Activated CD4-positive, alpha-beta T cell treated with anti-CD3 and anti-CD28 coated beads, Interleukin-2, amount 50 U/mL, for 4 hours (primary cell): ENCODE results near the gene CLDN15.
"Not testable (repeated sequence)": the region's sequence is repeated elsewhere in the genome, so short reads cannot be mapped to it uniquely, and the experiment has no call there.

Source experiments
- DNase-seq, 2 experiments: peaks; one replicate each; pipeline ENCODE4 v3.0.0-alpha.2; 2020

CLDN15 gene, protein sequence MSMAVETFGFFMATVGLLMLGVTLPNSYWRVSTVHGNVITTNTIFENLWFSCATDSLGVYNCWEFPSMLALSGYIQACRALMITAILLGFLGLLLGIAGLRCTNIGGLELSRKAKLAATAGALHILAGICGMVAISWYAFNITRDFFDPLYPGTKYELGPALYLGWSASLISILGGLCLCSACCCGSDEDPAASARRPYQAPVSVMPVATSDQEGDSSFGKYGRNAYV

DNA sequence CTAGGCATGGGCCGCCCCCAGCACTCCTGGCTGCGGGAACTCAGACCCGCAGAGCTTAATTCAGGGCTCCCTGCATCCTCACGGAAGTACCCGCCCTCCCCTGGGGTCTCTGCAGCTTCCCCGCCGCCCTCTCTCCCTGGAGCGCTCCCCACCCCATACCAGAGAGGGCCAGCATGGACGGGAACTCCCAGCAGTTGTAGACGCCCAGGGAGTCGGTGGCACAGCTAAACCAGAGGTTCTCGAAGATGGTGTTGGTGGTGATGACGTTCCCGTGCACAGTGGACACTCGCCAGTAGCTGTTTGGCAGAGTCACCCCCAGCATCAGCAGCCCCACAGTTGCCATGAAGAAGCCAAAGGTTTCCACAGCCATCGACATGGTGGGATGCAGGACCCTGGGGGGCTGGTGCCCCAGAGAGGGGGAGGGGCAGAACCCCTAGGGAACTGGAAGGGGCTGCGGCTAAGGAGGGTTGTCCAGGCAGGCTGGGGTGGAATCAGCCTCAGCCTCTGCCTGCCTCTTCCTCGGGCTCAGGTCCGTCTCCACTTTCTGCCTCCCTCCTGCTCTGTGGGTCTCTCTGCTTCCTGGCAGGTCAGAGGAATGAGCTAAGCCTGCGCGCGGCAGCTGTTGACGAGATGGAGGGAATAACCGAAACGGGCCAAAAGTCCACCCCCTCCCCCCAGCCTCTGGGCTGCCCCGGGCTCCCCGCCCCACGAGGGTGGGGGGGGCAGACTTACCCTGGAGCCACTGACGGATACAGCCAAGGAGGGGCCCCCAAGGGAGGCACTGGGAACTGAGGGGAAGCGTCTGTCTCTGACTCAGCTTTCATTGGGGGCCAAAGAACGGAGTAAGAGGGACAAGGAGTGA, at the start of gene CLDN15:
TSS of gene CLDN15 (minus strand) at position 597 of the 862 bp plus-strand sequence. CDS start at position 376, 221 bp downstream.
- no peak for DNase-seq

DNA sequence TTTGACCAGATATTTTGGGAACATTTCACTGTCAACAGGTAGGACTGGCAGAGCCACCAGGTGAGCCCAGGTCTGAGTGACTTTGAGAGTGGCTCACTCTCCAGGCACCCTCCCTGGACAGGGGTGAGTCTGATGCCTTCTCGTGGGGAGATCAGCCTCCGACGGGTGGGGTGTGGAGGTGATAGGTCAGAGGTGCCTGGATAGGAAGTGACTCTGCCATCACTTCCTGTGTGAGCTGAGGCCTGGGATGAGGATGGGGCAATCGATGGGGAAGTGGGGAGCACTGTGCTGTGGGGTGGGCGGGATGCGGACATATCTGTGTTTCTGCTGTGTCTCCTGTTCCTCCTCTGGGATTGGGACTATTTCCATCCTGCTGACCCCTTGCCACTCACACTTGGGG, 49.4 kb upstream of the CLDN15 start:
- DNase-seq = no peak

DNA sequence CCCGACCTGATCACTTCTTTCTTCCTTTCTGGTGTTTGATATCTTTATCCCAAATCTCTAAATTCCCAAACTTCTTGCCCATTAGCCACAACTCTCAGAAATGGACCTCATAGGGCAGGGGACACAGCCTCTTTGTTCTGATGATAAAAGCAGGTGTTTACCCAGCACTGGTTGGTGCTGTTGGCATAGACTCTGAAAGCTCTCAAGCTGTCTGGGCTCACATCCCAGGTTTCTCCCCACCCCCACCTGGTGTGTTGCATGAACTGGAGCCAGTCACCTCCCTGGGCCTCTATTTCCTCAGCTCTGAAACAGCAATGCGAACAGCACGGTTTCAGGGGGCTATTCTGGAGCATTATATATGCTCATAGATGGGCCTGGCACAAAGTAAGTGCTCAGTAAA, 48.3 kb upstream of the CLDN15 start:
- DNase-seq = not testable (repeated sequence)

DNA sequence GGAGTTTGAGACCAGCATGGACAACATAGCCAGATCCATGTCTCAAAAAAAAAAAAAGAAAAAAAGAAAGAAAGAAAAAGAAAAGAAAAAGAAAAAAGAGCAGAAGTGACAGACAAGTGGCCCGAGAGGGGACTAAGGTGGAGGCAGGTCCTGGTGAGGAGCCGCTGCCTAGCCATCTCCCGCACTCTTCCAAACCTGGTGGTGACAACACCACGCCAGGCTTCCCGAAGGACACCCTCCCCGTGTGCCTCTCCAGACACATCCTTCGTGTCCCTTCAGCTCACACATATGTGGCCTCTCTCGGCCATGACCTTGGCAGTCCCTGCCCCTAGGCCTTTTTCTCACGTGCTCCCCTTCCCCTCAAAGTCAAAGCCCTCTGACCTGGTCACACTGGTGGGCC, 47.6 kb upstream of the CLDN15 start:
- no peak for DNase-seq

DNA sequence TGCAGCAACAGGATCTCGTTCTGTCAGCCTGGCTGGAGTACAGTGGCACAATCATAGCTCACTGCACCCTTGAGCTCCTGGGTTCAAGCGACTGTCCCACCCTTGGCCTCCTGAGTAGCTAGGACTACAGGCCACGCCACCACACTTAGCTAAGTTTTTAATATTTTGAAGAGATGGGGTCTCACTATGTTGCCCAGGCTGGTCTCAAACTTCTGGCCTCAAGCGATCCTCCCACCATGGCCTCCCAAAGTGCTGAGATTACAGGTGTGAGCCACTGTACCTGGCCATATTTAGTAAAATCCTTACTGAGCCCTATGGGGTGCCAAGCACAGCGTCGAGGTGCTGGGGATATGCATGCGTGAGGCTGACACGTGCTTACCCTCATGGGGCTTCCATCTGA, 43.3 kb upstream of the CLDN15 start:
- DNase-seq = not testable (repeated sequence)

DNA sequence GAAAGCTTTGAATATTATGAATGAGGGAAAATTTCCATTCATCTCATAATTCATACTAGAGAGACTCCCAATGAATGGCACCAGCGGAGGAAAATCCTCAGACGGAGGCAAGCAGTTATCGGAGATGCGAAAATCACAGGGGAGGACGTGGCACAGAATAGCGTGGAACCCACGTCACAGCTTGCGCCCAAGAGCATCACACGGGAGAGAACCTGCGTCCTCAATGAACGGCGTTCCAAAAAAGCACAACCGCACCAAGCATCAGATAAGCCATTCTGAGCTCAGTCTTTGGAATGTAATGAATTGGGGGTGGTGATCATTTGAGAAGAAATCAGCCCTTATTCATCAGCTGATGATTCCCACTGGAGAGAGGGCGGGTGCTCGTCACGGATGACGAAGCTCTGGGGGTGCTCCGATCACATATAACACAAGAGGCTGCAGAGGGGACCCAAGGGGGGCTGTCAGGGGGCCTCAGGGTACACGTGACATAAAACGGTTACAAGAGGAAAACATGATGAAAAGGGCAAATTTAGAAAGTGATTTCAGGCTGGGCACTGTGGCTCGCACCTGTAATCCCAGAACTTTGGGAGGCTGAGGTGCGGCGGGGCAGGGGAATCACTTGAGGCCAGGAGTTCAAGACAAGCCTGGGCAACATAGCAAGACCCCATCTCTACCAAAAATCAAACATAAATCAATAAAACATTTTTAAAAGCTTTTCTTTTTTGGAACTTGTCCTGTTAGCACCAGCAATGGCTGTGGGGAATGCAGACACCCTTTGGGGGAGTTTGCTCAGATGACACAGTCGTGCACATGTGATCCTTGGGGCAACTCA, 41.1 kb upstream of the CLDN15 start:
- no peak for DNase-seq

DNA sequence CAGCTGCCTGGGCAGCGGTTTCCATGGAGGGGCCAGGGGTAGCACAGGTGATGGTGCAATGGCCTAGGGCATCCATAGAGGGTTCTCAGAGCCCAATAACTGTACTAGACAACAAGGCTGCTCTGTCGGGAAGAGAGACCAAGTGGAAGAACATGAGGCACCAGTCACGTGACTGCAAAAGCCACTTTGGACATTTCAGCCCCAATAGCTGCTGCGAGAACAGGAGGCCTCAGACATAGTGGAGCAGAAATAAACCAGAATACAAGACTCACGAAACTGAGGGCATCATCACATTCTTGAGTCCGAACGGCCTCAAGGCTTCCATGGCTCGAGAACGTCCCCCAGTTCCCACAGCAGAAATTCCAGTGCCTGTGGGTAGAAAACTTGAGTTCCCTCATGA, 39.6 kb upstream of the CLDN15 start:
- no peak for DNase-seq

DNA sequence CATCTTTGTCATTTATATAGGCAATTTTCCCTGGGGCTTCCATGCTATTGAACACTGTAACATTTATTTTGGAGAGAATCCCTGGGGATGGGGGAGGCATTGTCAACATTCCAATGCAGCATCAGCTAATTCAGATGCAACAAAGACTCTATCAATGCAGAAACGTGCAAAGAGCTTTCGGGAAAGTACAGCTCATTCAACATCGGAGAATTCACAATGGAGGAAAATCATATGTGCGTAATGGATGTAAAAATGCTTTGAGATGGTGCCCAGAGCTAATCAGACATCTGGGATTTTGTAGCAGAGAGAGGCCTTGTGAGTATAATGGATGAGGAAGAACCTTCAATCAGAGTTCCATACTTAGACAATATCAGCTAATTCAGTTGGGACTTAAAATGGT, 35.6 kb upstream of the CLDN15 start:
- DNase-seq = no peak

DNA sequence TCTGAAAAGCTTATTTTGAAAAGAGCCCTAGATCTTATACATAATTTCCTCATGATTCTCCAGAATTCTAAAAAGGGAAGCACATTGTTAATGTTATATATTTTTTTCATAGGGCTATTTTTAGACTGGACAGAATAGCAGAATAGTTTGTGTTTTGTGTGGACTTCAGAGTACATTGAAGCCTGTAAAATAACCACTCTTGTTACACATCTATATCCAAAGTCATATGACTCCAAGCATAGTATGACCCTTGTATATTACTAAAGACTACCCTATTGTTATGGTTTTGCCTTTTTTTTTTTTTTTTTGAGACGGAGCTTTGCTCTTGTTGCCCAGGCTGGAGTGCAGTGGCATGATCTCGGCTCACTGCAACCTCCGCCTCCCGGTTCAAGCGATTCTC, 33.4 kb upstream of the CLDN15 start:
- no peak for DNase-seq

DNA sequence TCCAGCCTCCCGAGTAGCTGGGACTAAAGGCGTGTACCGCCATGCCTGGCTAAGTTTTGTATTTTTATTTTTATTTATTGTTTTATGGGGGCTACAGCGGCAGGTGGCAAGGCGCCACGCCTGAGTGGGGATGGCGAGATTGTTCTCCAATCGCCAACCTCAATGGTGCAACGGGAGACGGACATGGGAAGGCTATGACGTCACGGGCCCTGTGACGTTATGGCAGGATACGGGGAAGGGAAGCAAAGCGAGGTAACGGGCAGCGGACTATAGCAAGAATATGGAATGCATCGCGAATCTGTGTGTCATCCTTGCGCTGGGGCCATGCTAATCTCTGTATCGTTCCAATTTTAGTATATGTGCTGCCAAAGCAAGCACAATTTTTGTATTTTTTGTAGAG, 32.1 kb upstream of the CLDN15 start:
- DNase-seq = no peak

DNA sequence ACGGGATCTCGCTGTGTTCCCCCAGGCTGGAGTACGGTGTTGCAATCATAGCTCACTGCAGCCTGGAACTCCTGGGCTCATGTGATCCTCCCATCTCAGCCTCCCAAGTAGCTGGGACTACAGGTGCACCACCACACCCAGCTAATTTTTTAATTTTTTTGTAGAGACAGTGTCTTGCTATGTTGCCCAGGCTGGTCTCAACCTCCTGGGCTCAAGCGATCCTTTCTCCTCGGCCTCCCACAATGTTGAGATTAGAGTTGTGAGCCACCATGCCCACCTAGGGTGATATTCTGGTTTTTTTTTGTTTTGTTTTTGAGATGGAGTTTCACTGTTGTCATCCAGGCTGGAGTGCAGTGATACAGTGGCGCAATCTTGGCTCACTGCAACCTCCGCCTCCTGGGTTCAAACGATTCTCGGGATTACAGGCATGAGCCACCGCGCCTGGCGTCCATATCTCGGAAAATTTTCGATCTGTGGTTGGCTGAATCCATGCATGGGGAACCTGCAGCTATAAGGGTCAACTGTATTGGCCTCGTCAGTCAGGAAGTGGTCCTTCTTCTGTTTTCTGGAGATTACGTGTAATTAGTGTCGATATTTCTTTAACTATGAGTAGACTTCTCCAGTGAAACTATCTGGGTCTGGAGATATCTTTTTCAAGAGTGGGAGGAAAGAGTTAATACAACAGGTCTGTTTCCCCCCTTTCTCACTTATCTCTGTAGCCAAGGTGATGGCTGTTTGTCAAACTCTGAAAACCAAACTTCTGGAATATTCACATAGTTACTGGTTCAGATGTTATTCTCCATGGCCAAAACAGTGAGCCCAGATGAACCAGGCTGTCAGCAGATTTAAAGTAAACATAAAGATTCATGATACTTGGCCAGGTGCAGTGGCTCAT, 28.3 kb upstream of the CLDN15 start:
- no peak for DNase-seq

DNA sequence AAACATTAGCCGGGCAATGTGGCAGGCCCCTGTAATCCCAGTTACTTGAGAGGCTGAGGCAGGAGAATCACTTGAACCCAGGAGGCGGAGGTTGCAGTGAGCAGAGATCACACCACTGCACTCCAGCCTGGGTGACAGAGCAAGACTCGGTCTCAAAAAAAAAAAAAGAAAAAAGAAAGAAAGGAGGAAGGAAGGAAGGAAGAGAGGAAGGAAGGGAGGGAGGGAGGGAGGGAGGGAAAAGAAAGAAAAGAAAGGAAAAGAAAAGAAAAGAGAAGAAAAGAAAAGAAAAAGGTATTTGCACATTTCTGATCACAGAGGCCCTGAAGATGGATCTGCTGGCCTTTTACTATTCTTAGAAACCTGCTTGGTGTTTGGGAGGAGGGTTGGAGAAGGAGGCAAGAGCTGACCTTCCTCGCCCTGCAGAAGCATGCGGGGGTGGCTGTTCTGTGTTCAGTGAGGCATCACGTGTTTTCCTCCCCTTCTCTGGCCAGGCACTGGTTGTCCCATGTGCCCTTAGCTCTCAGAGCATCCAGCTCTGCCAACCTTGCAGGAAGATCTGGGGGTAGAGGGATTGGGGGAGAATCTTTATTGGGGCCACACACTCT, 26.6 kb upstream of the CLDN15 start:
- not testable (repeated sequence) for DNase-seq

DNA sequence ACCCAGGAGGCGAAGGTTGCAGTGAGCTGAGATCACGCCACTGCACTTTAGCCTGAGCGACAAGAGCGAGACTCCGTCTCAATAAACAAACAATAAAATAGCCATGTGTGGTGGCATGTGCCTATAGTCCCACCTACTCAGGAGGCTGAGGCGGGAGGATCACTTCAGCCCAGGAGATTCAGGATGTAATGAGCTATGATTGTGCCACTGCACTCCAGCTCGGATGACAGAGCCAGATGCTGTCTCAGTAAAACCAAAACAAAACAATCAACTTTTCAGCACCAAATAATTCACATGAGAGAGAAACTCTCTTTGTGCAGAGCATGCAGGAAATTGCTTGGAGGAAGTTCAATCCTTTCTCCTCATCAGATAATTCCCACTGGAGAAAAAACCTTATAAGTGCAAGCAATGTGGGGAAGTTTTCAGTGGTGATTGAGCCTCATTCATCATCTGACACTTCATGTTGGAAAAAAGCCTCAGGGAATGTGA, 20.7 kb upstream of the CLDN15 start:
- no peak for DNase-seq

DNA sequence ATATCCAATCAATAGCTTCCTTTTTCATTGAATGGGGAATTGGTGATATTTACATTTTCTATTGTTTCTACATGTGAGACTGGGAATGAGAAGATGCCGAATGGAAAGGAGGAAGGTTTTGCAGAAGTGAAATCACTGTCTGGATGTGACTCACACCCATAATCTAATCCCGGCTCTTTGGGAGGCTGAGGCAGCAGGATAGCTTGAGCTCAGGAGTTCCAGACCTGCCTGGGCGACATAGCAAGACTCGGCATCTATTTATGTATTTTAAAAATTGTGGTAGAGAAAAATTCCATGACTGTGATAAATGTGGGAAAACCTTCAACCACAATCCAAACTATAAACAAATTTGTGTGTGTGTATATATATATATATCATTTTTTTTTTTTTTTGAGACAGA, 18.2 kb upstream of the CLDN15 start:
- DNase-seq = no peak

DNA sequence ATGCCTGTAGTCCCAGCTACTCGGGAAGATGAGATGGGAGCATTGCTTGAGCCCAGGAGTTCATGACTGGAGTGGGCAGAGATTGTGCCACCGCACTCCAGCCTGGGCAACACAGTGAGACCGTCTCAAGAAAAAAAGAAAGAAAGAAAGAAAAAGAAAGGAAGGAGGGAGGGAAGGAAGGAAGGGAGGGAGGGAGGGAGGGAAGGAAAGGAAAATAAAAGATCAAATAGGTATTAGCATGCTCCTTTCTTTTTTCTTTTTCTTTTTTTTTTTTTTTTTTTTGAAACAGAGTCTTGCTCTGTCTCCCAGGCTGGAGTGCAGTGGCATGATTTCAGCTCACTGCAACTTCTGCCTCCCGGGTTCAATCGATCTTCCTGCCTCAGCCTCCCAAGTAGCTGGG, 15.6 kb upstream of the CLDN15 start:
- DNase-seq = not testable (repeated sequence)

DNA sequence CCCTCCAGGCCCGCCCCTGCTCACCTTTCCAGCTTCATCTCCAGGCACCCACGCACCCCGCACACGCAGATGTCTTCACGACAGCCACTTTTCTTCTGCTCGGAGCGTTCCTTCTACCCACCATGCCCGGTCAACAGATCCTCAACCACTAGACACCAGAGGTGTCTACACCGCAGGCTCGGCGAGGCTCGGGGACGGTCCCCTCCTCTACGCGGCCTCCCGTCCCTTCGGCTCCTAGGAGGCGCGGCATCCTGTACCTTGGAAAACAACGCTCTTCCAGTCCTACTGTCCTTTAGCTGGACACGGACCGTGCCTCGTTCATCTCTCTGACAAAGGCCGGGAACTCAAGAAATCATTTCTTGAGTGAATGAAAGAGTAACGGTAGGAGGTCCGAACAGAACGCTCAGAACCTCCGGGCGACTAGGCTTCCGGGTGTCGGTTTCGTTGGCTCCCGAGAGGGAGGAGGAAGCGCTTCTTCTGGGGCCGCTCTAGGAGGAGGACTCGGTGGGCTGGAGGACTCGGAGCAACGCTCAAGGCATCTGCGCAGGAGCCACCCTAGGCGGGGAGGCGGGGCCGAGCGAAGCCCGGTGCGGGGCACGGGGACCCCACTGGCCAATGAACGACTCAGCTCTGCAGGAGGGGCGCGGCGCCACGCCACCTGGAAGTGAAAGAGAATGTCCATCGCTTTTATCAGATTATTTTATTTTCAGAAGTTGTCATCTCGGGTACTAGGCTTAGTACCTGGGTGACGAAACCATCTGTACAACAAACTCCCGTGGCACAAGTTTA, 14.5 kb upstream of the CLDN15 start:
- DNase-seq = peak; percentile 99 to 100

DNA sequence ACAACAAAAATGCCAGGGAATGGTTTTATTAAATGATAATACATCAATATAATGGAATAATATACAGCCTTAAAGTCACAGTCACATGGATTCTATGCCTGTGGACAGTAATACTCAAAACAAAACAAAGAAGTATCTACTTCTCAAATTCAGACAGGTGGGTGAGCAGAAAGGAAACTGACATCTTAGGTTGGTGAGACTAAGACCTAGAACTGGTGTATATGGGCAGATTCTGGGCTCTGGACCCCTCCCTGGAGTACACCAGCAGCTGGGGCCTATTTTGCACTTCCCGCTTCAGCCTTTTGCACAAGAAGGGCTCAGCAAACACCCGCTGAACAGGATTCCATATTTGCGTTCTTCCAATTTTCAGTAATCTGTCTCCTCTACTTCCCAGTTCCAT, 12.7 kb upstream of the CLDN15 start:
- no peak for DNase-seq

DNA sequence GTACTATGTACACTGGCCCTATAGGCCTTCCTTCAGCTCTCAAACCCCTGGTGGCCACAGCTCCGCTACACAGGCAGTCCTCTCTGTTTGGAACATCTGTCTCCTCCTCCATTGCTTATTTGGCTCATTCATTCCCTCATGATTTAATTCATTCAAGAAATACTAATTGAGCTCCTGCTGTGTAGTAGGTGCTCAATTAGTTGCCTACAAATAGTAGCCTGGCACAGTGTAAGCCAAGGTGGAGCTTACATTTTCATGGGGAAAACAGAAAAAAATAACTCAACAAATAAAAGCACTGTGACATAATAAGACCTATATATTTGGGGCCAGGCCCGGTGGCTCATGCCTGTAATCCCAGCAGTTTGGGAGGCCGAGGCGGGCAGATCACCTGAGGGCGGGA, 10.7 kb upstream of the CLDN15 start:
- DNase-seq = no peak

DNA sequence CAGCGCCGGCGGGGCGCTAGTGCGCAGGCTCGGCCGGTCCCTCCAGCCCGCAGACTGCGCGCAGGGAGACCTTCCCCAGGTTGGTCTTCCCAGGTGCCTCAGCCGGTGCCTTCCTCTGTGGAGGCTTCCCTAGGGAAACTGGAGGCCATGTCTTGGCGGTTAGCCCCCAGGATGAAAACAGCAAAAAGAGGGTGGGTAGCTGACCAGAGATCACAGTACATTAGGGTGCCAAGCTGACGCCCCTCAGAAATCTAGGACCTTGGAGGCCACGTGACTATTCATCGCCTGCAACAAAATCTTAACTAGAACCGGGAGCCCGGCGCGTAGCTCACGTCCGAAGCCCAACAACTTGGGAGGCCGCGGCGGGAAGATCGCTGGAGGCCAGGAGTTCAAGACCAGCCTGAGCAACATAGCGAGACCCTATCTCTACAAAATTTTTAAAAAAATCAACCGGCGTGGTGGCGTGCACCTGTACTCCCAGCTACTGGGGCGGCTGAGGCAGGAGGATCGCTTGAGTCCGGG, 7.6 kb upstream of the CLDN15 start:
- no peak for DNase-seq

DNA sequence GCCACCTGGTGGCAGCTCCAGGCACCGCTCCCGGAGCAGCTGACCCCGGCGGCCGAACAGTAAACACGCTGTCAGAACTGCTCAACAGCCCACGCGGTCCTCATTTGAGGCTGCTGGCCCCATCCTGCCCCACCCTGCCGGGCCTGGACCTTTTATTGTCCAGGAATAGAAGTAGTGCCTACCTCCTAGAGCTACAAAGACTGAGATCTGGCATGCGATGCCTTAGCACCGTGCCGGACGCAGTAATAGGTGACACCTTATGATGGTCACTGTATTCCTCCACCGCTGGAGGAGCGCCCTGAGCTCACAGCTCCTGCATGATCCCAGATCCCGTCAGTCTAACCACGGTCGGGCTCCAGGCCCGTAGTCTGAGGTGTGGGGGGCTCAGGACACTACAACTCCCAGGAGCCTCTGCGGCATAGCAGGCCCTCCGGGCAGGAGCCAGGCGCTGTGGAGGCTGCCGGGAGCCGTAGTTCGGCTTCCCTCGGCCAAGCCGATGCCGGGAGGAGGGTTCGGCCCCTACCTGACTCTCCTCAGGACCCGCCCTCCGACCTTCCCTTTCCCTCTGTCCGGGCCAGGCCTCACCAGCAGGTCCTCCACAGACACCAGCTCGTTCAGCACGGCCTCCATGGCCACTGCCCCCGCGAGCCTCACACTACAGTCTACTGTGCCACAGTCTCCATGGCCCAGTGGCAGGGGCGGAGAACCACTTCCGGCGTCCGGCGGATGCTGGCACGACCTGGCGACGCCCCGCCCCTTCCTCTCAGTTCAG, 7.0 kb upstream of the CLDN15 start, which contains the start of gene FIS1:
TSS of gene FIS1 (minus strand) at position 707 of the 772 bp plus-strand sequence. CDS start at position 630, 77 bp downstream.
- peak; percentile 87 to 88 for DNase-seq
